HepG2 (cell line): ENCODE results near the gene PLPPR2. TPM values are rescaled to one million over a fixed set of nuclear protein-coding genes. Genes with fewer than 3 reads are reported as not detected.

Experiments used
- CCDC6 ChIP-seq: sonication (generic); formaldehyde crosslinking; IDR thresholded peaks from 2 replicates; pipeline ENCODE4 v1.8.1; 2022; ENCODE audit warnings: mild to moderate bottlenecking, missing genetic modification reagents, moderate library complexity
- E2F2 ChIP-seq: sonication (generic); formaldehyde crosslinking; IDR thresholded peaks from 2 replicates; pipeline ENCODE4 v1.4.0; 2020; ENCODE audit warnings: missing genetic modification reagents, borderline replicate concordance
- FOXO1 ChIP-seq: sonication (generic); formaldehyde crosslinking; IDR thresholded peaks from 2 replicates; pipeline ENCODE4 v1.4.0; 2020; ENCODE audit warnings: missing genetic modification reagents
- JARID2 ChIP-seq: sonication (generic); formaldehyde crosslinking; IDR thresholded peaks from 2 replicates; pipeline ENCODE4 v1.8.1; 2023; ENCODE audit warnings: missing genetic modification reagents, inconsistent platforms; ENCODE audit not compliant: insufficient replicate concordance
- MAFK ChIP-seq, 2 experiments: IDR thresholded peaks in 1 of 2; conservative IDR thresholded peaks in 1 of 2; 2 replicates each; pipeline ENCODE4 v1.6.1; 2011; ENCODE audit warnings: improper control_type of control experiment in 2 of 2, low read length in 2 of 2
- MXD3 ChIP-seq: IDR thresholded peaks from 2 replicates; pipeline ENCODE4 v1.6.1; 2016; ENCODE audit warnings: mild to moderate bottlenecking, missing biosample characterization, missing genetic modification reagents
- PPARG ChIP-seq: conservative IDR thresholded peaks from 2 replicates; pipeline ENCODE4 v1.6.1; 2016; ENCODE audit warnings: missing biosample characterization, missing genetic modification reagents
- SKI ChIP-seq: fragments of 450-650 bp; IDR thresholded peaks from one replicate; pipeline ENCODE4 v1.6.1; 2018; ENCODE audit warnings: mild to moderate bottlenecking; ENCODE audit not compliant: partially characterized antibody
- ZNF556 ChIP-seq: sonication (generic); formaldehyde crosslinking; IDR thresholded peaks from 2 replicates; pipeline ENCODE4 v1.4.0; 2020; ENCODE audit warnings: mild to moderate bottlenecking, missing genetic modification reagents, borderline replicate concordance
- ZNF576 ChIP-seq: sonication (generic); formaldehyde crosslinking; IDR thresholded peaks from 2 replicates; pipeline ENCODE4 v1.4.0; 2020; ENCODE audit warnings: mild to moderate bottlenecking, missing genetic modification reagents
- ZNF615 ChIP-seq: sonication (generic); formaldehyde crosslinking; IDR thresholded peaks from 2 replicates; pipeline ENCODE4 v1.5.0; 2020; ENCODE audit warnings: mild to moderate bottlenecking, missing genetic modification reagents, borderline replicate concordance
- ZXDC ChIP-seq: sonication (generic); formaldehyde crosslinking; IDR thresholded peaks from 2 replicates; pipeline ENCODE4 v1.5.0; 2020; ENCODE audit warnings: mild to moderate bottlenecking, missing genetic modification reagents
- polyA plus RNA-seq, 8 experiments: library from polyadenylated mRNA; depleted of rRNA in 3 of 8; stranded (reverse) in 7 of 8; unstranded in 1 of 8; fragments of >200 nt; fragmentation: Illumina TruSeq in 4 of 8; extraction: Trizol in 4 of 8; gene quantifications; 2 replicates each; pipeline versions ENCODE4 v1.2.1 to v1.2.3, GENCODE V29; 2011 to 2016; ENCODE audit warnings: low read depth in 4 of 8, missing spikeins in 1 of 8, mixed read lengths in 1 of 8; ENCODE audit not compliant: insufficient read depth in 1 of 8
- total RNA-seq, 5 experiments: library from RNA; depleted of rRNA; stranded (reverse); fragments of >200 nt; fragmentation: Illumina TruSeq; extraction: Trizol; gene quantifications; 2 replicates each; pipeline ENCODE4 v1.2.3, GENCODE V29; 2016; ENCODE audit warnings: low read depth in 1 of 5
- TF ChIP-seq, protein P1 (sequence below): sonication (generic); formaldehyde crosslinking; IDR thresholded peaks from 2 replicates; pipeline ENCODE4 v1.5.0; 2020; ENCODE audit warnings: missing genetic modification reagents
- TF ChIP-seq, protein P2 (sequence below): sonication (generic); formaldehyde crosslinking; IDR thresholded peaks from 2 replicates; pipeline ENCODE4 v1.8.0; 2022; ENCODE audit warnings: mild to moderate bottlenecking, missing genetic modification reagents; ENCODE audit not compliant: insufficient replicate concordance

Gene PLPPR2
- total and polyA plus RNA-seq, 2 of the 13 experiments (the other 11 are each of a cell fraction or from before 2014, with no cell fraction given): 1.5 to 2.1 TPM

DNA sequence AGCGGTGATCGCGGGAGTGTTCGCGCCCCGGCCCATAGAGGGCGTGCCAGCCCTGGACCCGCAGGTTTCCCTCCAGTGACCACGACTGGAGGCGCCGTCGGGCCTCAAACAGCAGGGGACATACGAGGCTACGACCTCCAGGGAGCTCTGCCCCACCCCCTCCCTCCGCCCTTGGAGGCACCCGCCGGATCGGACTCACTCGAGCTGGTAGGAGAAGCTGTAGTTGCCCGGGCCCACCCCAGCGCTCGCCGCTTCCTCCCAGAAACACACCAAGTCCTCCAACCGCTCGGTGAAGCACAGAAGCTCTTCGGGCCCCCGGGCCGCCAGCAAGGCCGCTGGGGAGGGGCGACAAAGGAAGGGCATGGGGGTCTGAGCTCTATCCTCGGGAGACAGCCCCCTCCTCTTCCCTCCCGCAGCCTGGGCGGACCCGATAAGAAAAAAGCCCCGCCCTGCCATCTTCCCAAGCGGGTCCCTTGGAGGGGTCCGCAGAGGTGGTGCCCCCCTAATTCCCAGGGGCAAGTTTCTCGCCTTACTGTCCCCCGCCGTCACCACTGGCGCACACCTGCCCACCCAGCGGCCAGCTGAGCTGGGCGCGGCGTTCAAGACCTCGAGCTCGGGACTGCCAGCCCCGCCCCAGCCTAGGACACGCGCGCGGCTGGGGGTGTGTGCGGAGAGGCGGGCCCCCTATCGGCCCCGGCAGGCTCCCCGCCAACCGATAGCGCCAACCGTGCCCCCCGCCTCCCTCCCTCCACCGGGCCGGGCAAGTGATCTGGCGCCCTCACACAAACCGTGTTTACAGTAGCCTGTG is 27.9 kb downstream of the PLPPR2 start (continued):
- no peak for TF ChIP-seq ZNF615
- no peak for TF ChIP-seq MAFK (conservative IDR thresholded peaks at IDR 0.05 in 1 of 2, IDR thresholded peaks at IDR 0.05 in 1 of 2; ENCODE audit: low read length in 2 of 2)
- TF ChIP-seq ZNF576: no peak
- no peak for TF ChIP-seq CCDC6 (CRISPR knock-in tag)
- TF ChIP-seq ZXDC (CRISPR knock-in tag): no peak
- TF ChIP-seq PPARG (CRISPR knock-in tag): no peak
- no peak for TF ChIP-seq JARID2 (CRISPR knock-in tag)
- TF ChIP-seq, protein P1, sequence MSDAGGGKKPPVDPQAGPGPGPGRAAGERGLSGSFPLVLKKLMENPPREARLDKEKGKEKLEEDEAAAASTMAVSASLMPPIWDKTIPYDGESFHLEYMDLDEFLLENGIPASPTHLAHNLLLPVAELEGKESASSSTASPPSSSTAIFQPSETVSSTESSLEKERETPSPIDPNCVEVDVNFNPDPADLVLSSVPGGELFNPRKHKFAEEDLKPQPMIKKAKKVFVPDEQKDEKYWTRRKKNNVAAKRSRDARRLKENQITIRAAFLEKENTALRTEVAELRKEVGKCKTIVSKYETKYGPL (CRISPR knock-in tag): no peak
- no peak for TF ChIP-seq SKI
- TF ChIP-seq MXD3 (CRISPR knock-in tag): no peak
- TF ChIP-seq FOXO1 (CRISPR knock-in tag): no peak
- TF ChIP-seq, protein P2, sequence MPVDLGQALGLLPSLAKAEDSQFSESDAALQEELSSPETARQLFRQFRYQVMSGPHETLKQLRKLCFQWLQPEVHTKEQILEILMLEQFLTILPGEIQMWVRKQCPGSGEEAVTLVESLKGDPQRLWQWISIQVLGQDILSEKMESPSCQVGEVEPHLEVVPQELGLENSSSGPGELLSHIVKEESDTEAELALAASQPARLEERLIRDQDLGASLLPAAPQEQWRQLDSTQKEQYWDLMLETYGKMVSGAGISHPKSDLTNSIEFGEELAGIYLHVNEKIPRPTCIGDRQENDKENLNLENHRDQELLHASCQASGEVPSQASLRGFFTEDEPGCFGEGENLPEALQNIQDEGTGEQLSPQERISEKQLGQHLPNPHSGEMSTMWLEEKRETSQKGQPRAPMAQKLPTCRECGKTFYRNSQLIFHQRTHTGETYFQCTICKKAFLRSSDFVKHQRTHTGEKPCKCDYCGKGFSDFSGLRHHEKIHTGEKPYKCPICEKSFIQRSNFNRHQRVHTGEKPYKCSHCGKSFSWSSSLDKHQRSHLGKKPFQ (CRISPR knock-in tag): no peak
- TF ChIP-seq E2F2 (CRISPR knock-in tag): no peak
- TF ChIP-seq ZNF556 (CRISPR knock-in tag): no peak
